Endodermal cell (in vitro differentiated cells): Measurements from ENCODE around the gene NAA35. TPM values are rescaled to one million over a fixed set of nuclear protein-coding genes. Genes with fewer than 3 reads are reported as not detected.

Experiments used
- DNase-seq: peaks from one replicate; pipeline ENCODE4 v3.0.0-alpha.2; 2017
- H3K27ac ChIP-seq: 2 replicates; pipeline ENCODE4 v1.5.1; 2013; ENCODE audit warnings: mild to moderate bottlenecking, low read depth, low read length, moderate library complexity
- H3K27me3 ChIP-seq: 2 replicates; pipeline ENCODE4 v1.6.1; 2013; ENCODE audit warnings: mild to moderate bottlenecking, low read length, moderate library complexity; ENCODE audit not compliant: insufficient read depth, control insufficient read depth, poor library complexity, severe bottlenecking
- H3K36me3 ChIP-seq: 2 replicates; pipeline ENCODE4 v1.7.0; 2013; ENCODE audit warnings: mild to moderate bottlenecking, low read length, moderate library complexity; ENCODE audit not compliant: control insufficient read depth, insufficient read depth
- H3K4me1 ChIP-seq: one replicate; pipeline ENCODE4 v1.7.0; 2013; ENCODE audit warnings: low read length; ENCODE audit not compliant: control insufficient read depth, insufficient read depth
- H3K4me3 ChIP-seq: 2 replicates; pipeline ENCODE4 v1.5.1; 2013; ENCODE audit warnings: mild to moderate bottlenecking, low read length, moderate library complexity
- H3K9ac ChIP-seq: 2 replicates; pipeline ENCODE4 v1.6.1; 2013; ENCODE audit warnings: mild to moderate bottlenecking, low read length, moderate library complexity; ENCODE audit not compliant: poor library complexity, severe bottlenecking; ENCODE audit errors: extremely low read depth
- H3K9me3 ChIP-seq: 2 replicates; pipeline ENCODE4 v1.6.1; 2013; ENCODE audit warnings: mild to moderate bottlenecking, low read length, moderate library complexity; ENCODE audit not compliant: control insufficient read depth
- H3K27ac Mint-ChIP-seq: 2 replicates; pipeline ENCODE4 v1.8.0; 2020; ENCODE audit warnings: mixed read lengths
- H3K27me3 Mint-ChIP-seq: 2 replicates; pipeline ENCODE4 v1.8.0; 2021; ENCODE audit warnings: mild to moderate bottlenecking, mixed read lengths; ENCODE audit not compliant: insufficient read depth
- H3K36me3 Mint-ChIP-seq: 2 replicates; pipeline ENCODE4 v1.8.0; 2020; ENCODE audit warnings: low read depth, mixed read lengths
- H3K4me1 Mint-ChIP-seq: 2 replicates; pipeline ENCODE4 v1.8.0; 2020; ENCODE audit warnings: mixed read lengths
- H3K4me3 Mint-ChIP-seq: 2 replicates; pipeline ENCODE4 v1.8.0; 2020; ENCODE audit warnings: mild to moderate bottlenecking, moderate library complexity, mixed read lengths
- H3K9me3 Mint-ChIP-seq: 2 replicates; pipeline ENCODE4 v1.8.0; 2020; ENCODE audit warnings: mild to moderate bottlenecking, mixed read lengths
- CTCF ChIP-seq: fragments of 200-600 bp; sonication (generic); conservative IDR thresholded peaks from 2 replicates; pipeline ENCODE4 v1.5.0; 2021; ENCODE audit warnings: antibody characterized with exemption, mild to moderate bottlenecking
- WGBS, 2 experiments: methylation state at CpG; one replicate each; pipeline versions ENCODE4 v1.1.5 to v1.1.7; 2013; ENCODE audit warnings: missing lambda C conversion rate in 2 of 2, mixed read lengths in 1 of 2; ENCODE audit not compliant: insufficient coverage in 1 of 2, insufficient read length in 1 of 2; 5-methylcytosine and 5-hydroxymethylcytosine counted together
- total RNA-seq, 2 donors: library from RNA; stranded (reverse); fragmentation: NEBNext Ultra II Directional in 1 of 2; extraction: Animal tissue kit (Norgen Biotek cat#: 25700) in 1 of 2; gene quantifications; 2 replicates in 1 of 2; 3 replicates in 1 of 2; pipeline ENCODE4 v1.2.1, GENCODE V29; 2021

The NAA35 gene
- total RNA-seq, 2 donors from 2014 or later: 30.3 to 31.4 TPM

- peak overlapping the region; percentile 25 for H3K27ac Mint-ChIP-seq
These were observed 122.1 kb downstream of the NAA35 start for GRCh38 chr9:86062845-86063693.

GRCh38 chr9:86064220-86064619 is 123.3 kb downstream of the NAA35 start:
- Histone ChIP-seq H3K36me3 (no peaks in the 10 kb centered on the region), H3K27me3 (no peaks in the 10 kb centered on the region), H3K4me1 (peaks cover 1% of the 10 kb centered on the region), H3K9me3 (no peaks in the 10 kb centered on the region), H3K9ac (no peak overlapping the region), H3K4me3 (no peak overlapping the region), H3K27ac (no peak overlapping the region)
- DNase-seq: no peak
- no peak for TF ChIP-seq CTCF
- H3K27me3 Mint-ChIP-seq: no peaks in the 10 kb centered on the region
- no peak overlapping the region for H3K27ac Mint-ChIP-seq
- WGBS, 2 experiments: 93% methylated on average over 2 of the region's 2 CpGs
- H3K4me3 Mint-ChIP-seq: no peak overlapping the region
- H3K36me3 Mint-ChIP-seq: peaks cover 5% of the 10 kb centered on the region
- H3K9me3 Mint-ChIP-seq: no peaks in the 10 kb centered on the region
- H3K4me1 Mint-ChIP-seq: peaks cover 7% of the 10 kb centered on the region

More at GRCh38 chr9:86062845-86063693, 122.1 kb downstream of the NAA35 start:
- Histone ChIP-seq H3K36me3 (no peaks in the 10 kb centered on the region), H3K9ac (no peak overlapping the region), H3K4me1 (no peaks in the 10 kb centered on the region), H3K27me3 (no peaks in the 10 kb centered on the region), H3K27ac (no peak overlapping the region), H3K4me3 (no peak overlapping the region), H3K9me3 (no peaks in the 10 kb centered on the region)
- H3K9me3 Mint-ChIP-seq: no peaks in the 10 kb centered on the region
- DNase-seq: peak; percentile 34
- H3K36me3 Mint-ChIP-seq: peaks cover 4% of the 10 kb centered on the region
- no peak for TF ChIP-seq CTCF
- WGBS, 2 experiments: 86 to 90% methylated on average over 12 to 16 of the region's 16 CpGs
- H3K27me3 Mint-ChIP-seq: no peaks in the 10 kb centered on the region
- H3K4me3 Mint-ChIP-seq: no peak overlapping the region
- peaks cover 8% of the 10 kb centered on the region for H3K4me1 Mint-ChIP-seq

GRCh38 chr9:86069206-86069869 is 128.4 kb downstream of the NAA35 start:
- H3K9me3 Mint-ChIP-seq: no peaks in the 10 kb centered on the region
- H3K27ac ChIP-seq: no peak overlapping the region
- WGBS, 2 experiments: 86 to 90% methylated on average over 5 to 7 of the region's 7 CpGs
- TF ChIP-seq CTCF: no peak
- H3K36me3 ChIP-seq: no peaks in the 10 kb centered on the region
- H3K4me3 ChIP-seq: no peak overlapping the region
- no peak overlapping the region for H3K27ac Mint-ChIP-seq
- no peak overlapping the region for H3K4me3 Mint-ChIP-seq
- H3K36me3 Mint-ChIP-seq: peaks cover 5% of the 10 kb centered on the region
- H3K9ac ChIP-seq: no peak overlapping the region
- no peaks in the 10 kb centered on the region for H3K27me3 ChIP-seq
- peaks cover 22% of the 10 kb centered on the region for H3K4me1 Mint-ChIP-seq
- no peak for DNase-seq
- H3K4me1 ChIP-seq: peaks cover 3% of the 10 kb centered on the region
- H3K9me3 ChIP-seq: no peaks in the 10 kb centered on the region
- H3K27me3 Mint-ChIP-seq: no peaks in the 10 kb centered on the region

Other genes starting within 250 kb of the NAA35 start
- 10 to 100 TPM; 45.7 to 54.9 TPM for gene AGTPBP1, start 199.2 kb upstream of the NAA35 start, total RNA-seq
- gene GOLM1, start 158.4 kb downstream of the NAA35 start, total RNA-seq: 10 to 100 TPM; 64.5 to 66.4 TPM